Measurements from ENCODE around the gene TTBK1. TPM values are rescaled to one million over a fixed set of nuclear protein-coding genes. Genes with fewer than 3 reads are reported as not detected.
A peak's percentile ranks its signal among the peaks of the same experiment; 100 is the strongest.

TTBK1 gene
- total and polyA plus RNA-seq, 2 donors from 2014 or later: 0.26 to 0.31 TPM

GRCh38 chr6:43318011-43318410 lies 74.7 kb downstream of the TTBK1 start:
- no peaks in the 10 kb centered on the region for H3K4me1 ChIP-seq (ENCODE audit: control insufficient read depth in 2 of 3, insufficient read depth in 2 of 3, low read depth in 1 of 3, low read length in 3 of 3)
- H3K9me3 ChIP-seq (ENCODE audit: control insufficient read depth in 2 of 3, insufficient read depth in 1 of 3, low read length in 3 of 3): no peaks in the 10 kb centered on the region
- intact Hi-C loops (cut with DNase I): no loop called here
- DNase-seq (no peak), FAIRE-seq (no peak)
- H3K27me3 ChIP-seq (ENCODE audit: control insufficient read depth, insufficient read depth, low read length): no peaks in the 10 kb centered on the region
- no peak for TF ChIP-seq CTCF (IDR thresholded peaks at IDR 0.05; ENCODE audit: borderline replicate concordance, extremely low read depth, insufficient read depth)
- H3K36me3 ChIP-seq (ENCODE audit: control insufficient read depth in 2 of 3, insufficient read depth in 3 of 3, low read length in 3 of 3): no peaks in the 10 kb centered on the region
- H3K9ac ChIP-seq (ENCODE audit: low read length in 3 of 3): no peak overlapping the region
- H3K27ac ChIP-seq (ENCODE audit: low read depth in 2 of 2, low read length in 2 of 2): no peak overlapping the region
- H3K4me3 ChIP-seq (ENCODE audit: low read length in 3 of 3): no peak overlapping the region

GRCh38 chr6:43325876-43326275 lies 82.6 kb downstream of the TTBK1 start:
- Histone ChIP-seq H3K27ac (ENCODE audit: low read depth in 2 of 2, low read length in 2 of 2) (no peak overlapping the region), H3K9ac (ENCODE audit: low read length in 3 of 3) (no peak overlapping the region), H3K4me1 (ENCODE audit: control insufficient read depth in 2 of 3, insufficient read depth in 2 of 3, low read depth in 1 of 3, low read length in 3 of 3) (no peaks in the 10 kb centered on the region), H3K9me3 (ENCODE audit: control insufficient read depth in 2 of 3, insufficient read depth in 1 of 3, low read length in 3 of 3) (no peaks in the 10 kb centered on the region), H3K27me3 (ENCODE audit: control insufficient read depth, insufficient read depth, low read length) (no peaks in the 10 kb centered on the region), H3K36me3 (ENCODE audit: control insufficient read depth in 2 of 3, insufficient read depth in 3 of 3, low read length in 3 of 3) (no peaks in the 10 kb centered on the region), H3K4me3 (ENCODE audit: low read length in 3 of 3) (no peak overlapping the region)
- DNase-seq: no peak
- TF ChIP-seq CTCF (IDR thresholded peaks at IDR 0.05; ENCODE audit: borderline replicate concordance, extremely low read depth, insufficient read depth): no peak
- intact Hi-C loops (cut with DNase I): no loop called here
- FAIRE-seq: no peak

- no peak overlapping the region for H3K4me3 ChIP-seq (ENCODE audit: low read length in 3 of 3)
- H3K9ac ChIP-seq (ENCODE audit: low read length in 3 of 3): no peak overlapping the region
- H3K36me3 ChIP-seq (ENCODE audit: control insufficient read depth in 2 of 3, insufficient read depth in 3 of 3, low read length in 3 of 3): no peaks in the 10 kb centered on the region
- H3K4me1 ChIP-seq (ENCODE audit: control insufficient read depth in 2 of 3, insufficient read depth in 2 of 3, low read depth in 1 of 3, low read length in 3 of 3): no peaks in the 10 kb centered on the region
- FAIRE-seq (no peak), DNase-seq (no peak)
- intact Hi-C loops (cut with DNase I): no loop called here
- H3K9me3 ChIP-seq (ENCODE audit: control insufficient read depth in 2 of 3, insufficient read depth in 1 of 3, low read length in 3 of 3): no peaks in the 10 kb centered on the region
- H3K27ac ChIP-seq (ENCODE audit: low read depth in 2 of 2, low read length in 2 of 2): peak overlapping the region; percentile 18 to 32
- no peaks in the 10 kb centered on the region for H3K27me3 ChIP-seq (ENCODE audit: control insufficient read depth, insufficient read depth, low read length)
- TF ChIP-seq CTCF (IDR thresholded peaks at IDR 0.05; ENCODE audit: borderline replicate concordance, extremely low read depth, insufficient read depth): no peak
Observed at GRCh38 chr6:43328528-43328927, 85.2 kb downstream of the TTBK1 start.

GRCh38 chr6:43331470-43331869 lies 88.2 kb downstream of the TTBK1 start:
- H3K9ac ChIP-seq (ENCODE audit: low read length in 3 of 3): no peak overlapping the region
- DNase-seq: no peak
- no peaks in the 10 kb centered on the region for H3K9me3 ChIP-seq (ENCODE audit: control insufficient read depth in 2 of 3, insufficient read depth in 1 of 3, low read length in 3 of 3)
- no peaks in the 10 kb centered on the region for H3K36me3 ChIP-seq (ENCODE audit: control insufficient read depth in 2 of 3, insufficient read depth in 3 of 3, low read length in 3 of 3)
- no peak overlapping the region for H3K4me3 ChIP-seq (ENCODE audit: low read length in 3 of 3)
- H3K27ac ChIP-seq (ENCODE audit: low read depth in 2 of 2, low read length in 2 of 2): no peak overlapping the region
- H3K4me1 ChIP-seq (ENCODE audit: control insufficient read depth in 2 of 3, insufficient read depth in 2 of 3, low read depth in 1 of 3, low read length in 3 of 3): no peaks in the 10 kb centered on the region
- TF ChIP-seq CTCF (IDR thresholded peaks at IDR 0.05; ENCODE audit: borderline replicate concordance, extremely low read depth, insufficient read depth): no peak
- intact Hi-C loops (cut with DNase I): loop anchor here (10.0 kb wide), 1 partner anchor 67 kb away; no protein-coding TSS in a partner anchor
- no peaks in the 10 kb centered on the region for H3K27me3 ChIP-seq (ENCODE audit: control insufficient read depth, insufficient read depth, low read length)
- no peak for FAIRE-seq

Data from kidney (tissue), 14 donors.